ENCODE measurements around the gene PSMD6.

The PSMD6 gene

GRCh38 chr3:63990733-63991132 is 32.6 kb downstream of the PSMD6 start:
- no peak overlapping the region for H3K27ac ChIP-seq
- H3K4me3 ChIP-seq = no peak overlapping the region
- no peak for TF ChIP-seq CTCF (IDR thresholded peaks at IDR 0.05)
- no peak for DNase-seq (ENCODE audit: low spot score)

GRCh38 chr3:63990204-63990603 is 33.1 kb downstream of the PSMD6 start:
- H3K27ac ChIP-seq = no peak overlapping the region

GRCh38 chr3:63988943-63989342 is 34.4 kb downstream of the PSMD6 start:
- no peak for TF ChIP-seq CTCF (IDR thresholded peaks at IDR 0.05)
- no peak overlapping the region for H3K4me3 ChIP-seq
- DNase-seq (ENCODE audit: low spot score) = no peak
- H3K27ac ChIP-seq = no peak overlapping the region

More at GRCh38 chr3:63990204-63990603, 33.1 kb downstream of the PSMD6 start:
- no peak for DNase-seq (ENCODE audit: low spot score)
- H3K4me3 ChIP-seq = no peak overlapping the region
- no peak for TF ChIP-seq CTCF (IDR thresholded peaks at IDR 0.05)

GRCh38 chr3:63986831-63987230 is 36.5 kb downstream of the PSMD6 start:
- no peak for DNase-seq (ENCODE audit: low spot score)
- TF ChIP-seq CTCF (IDR thresholded peaks at IDR 0.05) = no peak
- no peak overlapping the region for H3K4me3 ChIP-seq
- no peak overlapping the region for H3K27ac ChIP-seq

DNA sequence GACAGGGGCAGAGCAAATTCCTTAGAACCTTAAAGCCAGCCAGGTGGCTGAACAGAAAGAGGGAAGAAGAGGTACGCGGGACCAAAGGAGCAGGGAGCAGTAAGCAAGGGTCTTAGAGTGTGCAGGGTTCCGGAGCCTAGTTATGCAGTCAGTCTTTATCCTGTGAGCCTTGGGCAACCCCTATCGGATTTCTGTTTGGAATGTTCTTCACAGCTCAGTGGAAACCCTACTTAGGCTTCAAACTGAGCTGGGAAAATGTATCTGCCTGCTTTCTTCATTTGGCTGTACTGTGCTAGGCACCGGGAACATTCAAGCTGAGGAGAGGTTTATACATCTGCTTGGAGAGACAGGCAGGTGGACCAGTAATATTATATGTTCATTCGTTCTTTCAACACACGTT is 37.1 kb downstream of the PSMD6 start:
- Histone ChIP-seq H3K4me3 (no peak overlapping the region), H3K27ac (no peak overlapping the region)
- no peak for DNase-seq (ENCODE audit: low spot score)
- TF ChIP-seq CTCF (IDR thresholded peaks at IDR 0.05) = no peak

DNA sequence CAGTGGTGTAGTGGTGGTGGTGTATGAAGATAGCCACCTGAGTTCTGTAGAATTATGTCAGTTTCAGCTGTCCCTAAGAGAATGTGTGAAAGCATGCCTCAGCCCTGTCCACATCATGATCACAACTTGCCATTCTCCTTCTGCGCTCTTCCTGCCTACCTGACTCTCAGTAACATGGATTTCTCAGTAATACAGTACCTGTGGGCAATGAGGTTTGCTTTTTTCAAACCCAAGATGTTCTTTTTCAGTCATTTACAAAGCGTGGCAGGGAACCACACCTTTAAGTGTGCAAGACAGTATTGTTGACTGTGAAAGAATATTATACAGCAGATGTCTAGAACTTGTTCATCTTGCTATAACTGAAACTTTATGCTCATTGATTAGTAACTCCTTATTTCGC is 38.9 kb downstream of the PSMD6 start:
- DNase-seq (ENCODE audit: low spot score) = no peak
- Histone ChIP-seq H3K27ac (no peak overlapping the region), H3K4me3 (no peak overlapping the region)
- TF ChIP-seq CTCF (IDR thresholded peaks at IDR 0.05) = no peak

GRCh38 chr3:63981980-63982379 is 41.3 kb downstream of the PSMD6 start:
- DNase-seq (ENCODE audit: low spot score) = no peak
- no peak for TF ChIP-seq CTCF (IDR thresholded peaks at IDR 0.05)
- H3K4me3 ChIP-seq = no peak overlapping the region
- H3K27ac ChIP-seq = no peak overlapping the region

Measured in coronary artery (tissue), 2 donors.